Neutrophil (primary cell): ENCODE results near the gene BMPR1A.

Source experiments
- H3K27ac ChIP-seq: fragments of 200-600 bp; sonication (generic); 2 replicates; pipeline ENCODE4 v1.5.1; 2016; ENCODE audit warnings: mild to moderate bottlenecking, moderate library complexity
- H3K27me3 ChIP-seq: fragments of 200-600 bp; sonication (generic); 2 replicates; pipeline ENCODE4 v1.6.0; 2016; ENCODE audit warnings: mild to moderate bottlenecking
- H3K36me3 ChIP-seq: fragments of 200-600 bp; sonication (generic); 2 replicates; pipeline ENCODE4 v1.5.1; 2017
- H3K4me1 ChIP-seq, 2 experiments: fragments of 200-600 bp in 1 of 2; sonication (generic) in 1 of 2; 1 replicate in 1 of 2; 2 replicates in 1 of 2; pipeline versions ENCODE4 v1.5.1 to v1.6.1; 2013 to 2016; ENCODE audit warnings: low read depth in 1 of 2, low read length in 1 of 2, mild to moderate bottlenecking in 1 of 2, moderate library complexity in 1 of 2; ENCODE audit not compliant: control insufficient read depth in 1 of 2, insufficient read depth in 1 of 2
- H3K4me3 ChIP-seq, 2 experiments: fragments of 200-600 bp in 1 of 2; sonication (generic) in 1 of 2; 1 replicate in 1 of 2; 2 replicates in 1 of 2; pipeline ENCODE4 v1.5.1; 2013 to 2016; ENCODE audit warnings: low read depth in 1 of 2, low read length in 1 of 2, mild to moderate bottlenecking in 1 of 2, moderate library complexity in 1 of 2
- H3K9me3 ChIP-seq: fragments of 200-600 bp; sonication (generic); 2 replicates; pipeline ENCODE4 v1.5.1; 2016
- TF ChIP-seq, protein P1 (sequence below): fragments of 200-600 bp; sonication (generic); IDR thresholded peaks from 2 replicates; pipeline ENCODE4 v1.5.1; 2016; ENCODE audit warnings: antibody characterized with exemption

The BMPR1A gene

DNA sequence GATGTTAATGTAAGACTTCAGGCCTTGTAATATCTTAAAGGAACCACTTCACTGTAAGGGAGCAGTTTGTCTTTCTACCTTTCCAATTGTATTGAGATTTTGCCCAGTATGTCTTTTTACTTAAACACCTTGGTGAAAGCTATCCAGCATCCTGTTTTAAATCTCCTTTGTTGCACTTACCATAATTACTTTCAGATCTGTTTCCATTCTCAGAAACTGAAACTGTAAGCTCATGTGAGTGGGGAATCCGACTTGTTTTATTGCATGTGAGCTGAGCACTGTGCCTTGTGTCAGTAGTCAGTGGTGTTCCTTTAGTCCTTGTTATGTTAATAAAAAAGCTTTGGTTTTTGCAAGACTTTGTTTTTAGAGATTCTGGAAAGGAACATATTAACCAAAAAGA, 42.2 kb downstream of the BMPR1A start:
- Histone ChIP-seq H3K27me3 (peaks cover 10% of the 10 kb centered on the region), H3K36me3 (no peaks in the 10 kb centered on the region), H3K4me1 (no peaks in the 10 kb centered on the region), H3K9me3 (no peaks in the 10 kb centered on the region), H3K4me3 (no peak overlapping the region), H3K27ac (no peak overlapping the region)
- TF ChIP-seq, protein P1, sequence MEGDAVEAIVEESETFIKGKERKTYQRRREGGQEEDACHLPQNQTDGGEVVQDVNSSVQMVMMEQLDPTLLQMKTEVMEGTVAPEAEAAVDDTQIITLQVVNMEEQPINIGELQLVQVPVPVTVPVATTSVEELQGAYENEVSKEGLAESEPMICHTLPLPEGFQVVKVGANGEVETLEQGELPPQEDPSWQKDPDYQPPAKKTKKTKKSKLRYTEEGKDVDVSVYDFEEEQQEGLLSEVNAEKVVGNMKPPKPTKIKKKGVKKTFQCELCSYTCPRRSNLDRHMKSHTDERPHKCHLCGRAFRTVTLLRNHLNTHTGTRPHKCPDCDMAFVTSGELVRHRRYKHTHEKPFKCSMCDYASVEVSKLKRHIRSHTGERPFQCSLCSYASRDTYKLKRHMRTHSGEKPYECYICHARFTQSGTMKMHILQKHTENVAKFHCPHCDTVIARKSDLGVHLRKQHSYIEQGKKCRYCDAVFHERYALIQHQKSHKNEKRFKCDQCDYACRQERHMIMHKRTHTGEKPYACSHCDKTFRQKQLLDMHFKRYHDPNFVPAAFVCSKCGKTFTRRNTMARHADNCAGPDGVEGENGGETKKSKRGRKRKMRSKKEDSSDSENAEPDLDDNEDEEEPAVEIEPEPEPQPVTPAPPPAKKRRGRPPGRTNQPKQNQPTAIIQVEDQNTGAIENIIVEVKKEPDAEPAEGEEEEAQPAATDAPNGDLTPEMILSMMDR, result no peak

DNA sequence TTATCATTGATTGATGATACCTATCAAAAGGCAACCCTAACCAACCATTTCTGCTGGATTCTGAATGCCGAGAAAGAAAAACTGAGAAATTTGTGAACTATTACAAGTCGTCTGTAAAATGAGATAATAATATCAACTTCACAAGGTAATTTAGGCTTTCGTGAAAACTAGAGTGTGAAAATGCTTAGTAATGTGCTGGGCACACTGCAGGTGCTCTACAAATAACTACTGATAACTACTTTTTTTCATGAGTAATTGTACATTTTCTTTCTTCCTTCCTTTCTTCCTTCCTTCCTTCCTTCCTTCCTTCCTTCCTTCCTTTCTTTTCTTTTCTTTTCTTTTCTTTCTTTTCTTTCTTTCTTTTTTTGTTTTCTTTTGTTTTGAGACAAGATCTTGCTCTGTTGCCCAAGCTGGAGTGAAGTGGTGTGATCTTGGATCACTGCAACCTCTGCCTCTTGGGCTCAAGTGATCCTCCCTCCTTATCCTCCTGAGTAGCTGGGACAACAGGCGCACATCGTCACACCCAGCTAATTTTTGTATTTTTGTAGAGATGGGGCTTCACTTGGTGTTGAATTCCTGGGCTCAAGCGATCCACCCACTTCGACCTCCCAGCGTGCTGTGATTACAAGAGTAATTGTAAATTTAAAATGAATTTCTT, 42.9 kb downstream of the BMPR1A start:
- no peaks in the 10 kb centered on the region for H3K4me1 ChIP-seq
- H3K36me3 ChIP-seq, result no peaks in the 10 kb centered on the region
- no peak overlapping the region for H3K27ac ChIP-seq
- H3K9me3 ChIP-seq, result no peaks in the 10 kb centered on the region
- peaks cover 10% of the 10 kb centered on the region for H3K27me3 ChIP-seq
- no peak overlapping the region for H3K4me3 ChIP-seq
- TF ChIP-seq, protein P1, result no peak

DNA sequence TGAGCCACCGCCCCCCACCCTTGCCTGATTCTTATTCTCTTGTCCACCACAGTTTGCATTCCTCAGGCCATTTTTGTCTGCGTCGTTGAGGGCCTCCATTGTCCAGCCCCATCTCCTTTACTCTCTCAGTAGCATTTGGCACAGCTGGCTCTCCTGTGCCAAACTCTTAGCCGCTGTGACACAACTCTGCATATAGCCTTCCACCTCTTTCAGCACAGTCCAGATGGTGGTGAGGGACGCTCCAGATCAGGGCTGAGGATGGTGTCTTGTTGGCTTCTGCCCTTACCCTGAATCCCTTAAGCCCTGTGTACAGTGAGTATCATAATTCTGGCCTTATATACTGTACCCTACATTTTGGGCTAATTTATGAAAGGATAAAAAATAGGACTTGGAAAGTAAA, 45.6 kb downstream of the BMPR1A start:
- Histone ChIP-seq H3K27me3 (peaks cover 10% of the 10 kb centered on the region), H3K27ac (no peak overlapping the region), H3K9me3 (no peaks in the 10 kb centered on the region), H3K36me3 (no peaks in the 10 kb centered on the region), H3K4me1 (no peaks in the 10 kb centered on the region), H3K4me3 (no peak overlapping the region)
- TF ChIP-seq, protein P1, result no peak

DNA sequence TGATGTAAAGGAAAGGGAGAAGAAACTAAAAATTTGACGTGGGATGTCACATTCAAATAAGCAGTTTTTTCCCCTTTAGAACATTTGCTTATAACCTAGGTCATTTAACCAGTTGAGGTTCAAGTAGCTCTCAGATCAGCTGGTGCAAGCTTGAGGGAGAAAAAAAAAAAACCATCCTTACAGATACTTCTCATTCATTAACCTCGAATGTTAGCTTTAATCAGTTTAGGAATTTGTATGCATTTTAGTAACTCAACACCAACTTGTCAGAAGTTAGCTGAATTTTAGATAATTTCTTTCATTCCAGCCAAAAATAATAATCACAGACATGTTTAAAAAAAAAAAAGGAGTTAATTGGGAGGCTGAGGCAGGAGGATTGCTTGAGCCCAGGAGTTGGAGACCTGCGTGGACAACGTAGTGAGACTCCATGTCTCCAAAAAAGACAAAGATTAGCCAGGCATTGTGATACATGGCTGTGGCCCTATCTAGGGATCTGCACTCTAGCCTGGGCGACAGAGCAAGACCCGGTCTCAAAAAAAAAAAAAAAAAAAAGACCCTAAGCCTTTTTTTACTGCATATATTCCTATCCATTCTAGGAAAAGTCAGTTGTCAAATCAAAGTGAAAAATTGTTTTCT, 46.2 kb downstream of the BMPR1A start:
- no peaks in the 10 kb centered on the region for H3K4me1 ChIP-seq
- peaks cover 7% of the 10 kb centered on the region for H3K27me3 ChIP-seq
- TF ChIP-seq, protein P1, result no peak
- H3K36me3 ChIP-seq, result no peaks in the 10 kb centered on the region
- H3K4me3 ChIP-seq, result no peak overlapping the region
- no peaks in the 10 kb centered on the region for H3K9me3 ChIP-seq
- no peak overlapping the region for H3K27ac ChIP-seq

DNA sequence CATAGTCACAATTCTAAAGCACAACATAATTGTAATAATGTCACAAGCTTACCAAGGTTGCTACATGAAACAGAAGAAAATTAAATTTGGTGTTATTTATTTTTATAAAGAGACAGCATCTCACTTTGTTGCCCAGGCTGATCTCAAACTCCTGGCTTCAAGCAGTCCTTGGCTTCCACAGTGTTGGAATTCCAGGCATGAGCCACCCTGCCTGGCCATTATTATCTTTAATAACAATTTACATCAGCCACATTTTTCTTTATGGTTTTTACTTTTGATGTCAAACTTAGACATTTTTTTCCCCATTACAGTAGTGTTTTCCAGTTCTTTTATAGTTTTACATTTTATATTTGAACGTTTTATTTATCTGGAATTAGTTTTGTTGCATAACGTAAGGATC, 46.7 kb downstream of the BMPR1A start:
- Histone ChIP-seq H3K4me1 (no peaks in the 10 kb centered on the region), H3K36me3 (no peaks in the 10 kb centered on the region), H3K27me3 (peaks cover 4% of the 10 kb centered on the region), H3K9me3 (no peaks in the 10 kb centered on the region), H3K27ac (no peak overlapping the region), H3K4me3 (no peak overlapping the region)
- TF ChIP-seq, protein P1, result no peak
